ENCODE results near the gene PKLR. TPM values are rescaled to one million over a fixed set of nuclear protein-coding genes. Genes with fewer than 3 reads are reported as not detected.
A peak's percentile ranks its signal among the peaks of the same experiment; 100 is the strongest.

Gene PKLR
- total and polyA plus RNA-seq, 10 donors, result 0.04 to 0.74 (median 0.39) TPM; not detected in 5

- no peak for DNase-seq
- TF ChIP-seq CTCF (IDR thresholded peaks at IDR 0.05 in 8 of 11, conservative IDR thresholded peaks at IDR 0.05 in 3 of 11) (no peak), POLR2AphosphoS5 (IDR thresholded peaks at IDR 0.05) (no peak), POLR2A (IDR thresholded peaks at IDR 0.05) (no peak)
- WGBS, 5 donors, result 63 to 72% (median 67%) methylated on average over 7 of the region's 7 CpGs
- Histone ChIP-seq H3K36me3 (no peaks in the 10 kb centered on the region), H3K9me3 (no peaks in the 10 kb centered on the region), H3K4me3 (no peak overlapping the region), H3K4me1 (peaks cover 0 to 12% (median 3%) of the 10 kb centered on the region in 6 donors), H3K27me3 (replicated peaks in 1 of 7) (peaks cover 0 to 44% (median 21%) of the 10 kb centered on the region in 7 donors), H3K27ac (no peak overlapping the region)
- intact Hi-C loops (cut with DNase I; ENCODE audit: low total_unique reads), result no loop called here
Measured at GRCh38 chr1:155297384-155297783, 3.9 kb downstream of the PKLR start.

GRCh38 chr1:155296661-155297060, 4.6 kb downstream of the PKLR start:
- TF ChIP-seq POLR2A (IDR thresholded peaks at IDR 0.05) (no peak), POLR2AphosphoS5 (IDR thresholded peaks at IDR 0.05) (no peak), CTCF (IDR thresholded peaks at IDR 0.05 in 8 of 11, conservative IDR thresholded peaks at IDR 0.05 in 3 of 11) (no peak)
- no peak overlapping the region for H3K27ac ChIP-seq
- no peak for DNase-seq
- no peaks in the 10 kb centered on the region for H3K9me3 ChIP-seq
- no peaks in the 10 kb centered on the region for H3K36me3 ChIP-seq
- intact Hi-C loops (cut with DNase I; ENCODE audit: low total_unique reads), result no loop called here
- H3K4me1 ChIP-seq, result peaks cover 0 to 12% (median 3%) of the 10 kb centered on the region in 6 donors
- H3K4me3 ChIP-seq, result no peak overlapping the region
- WGBS, 5 donors, result 73 to 95% (median 85%) methylated on average over 3 of the region's 3 CpGs
- peaks cover 0 to 44% (median 21%) of the 10 kb centered on the region in 7 donors for H3K27me3 ChIP-seq (replicated peaks in 1 of 7)

GRCh38 chr1:155295942-155296267, 5.3 kb downstream of the PKLR start:
- no peak for DNase-seq
- Histone ChIP-seq H3K4me3 (no peak overlapping the region), H3K4me1 (peaks cover 0 to 12% (median 3%) of the 10 kb centered on the region in 6 donors), H3K36me3 (no peaks in the 10 kb centered on the region), H3K27me3 (replicated peaks in 1 of 7) (peaks cover 0 to 44% (median 21%) of the 10 kb centered on the region in 7 donors), H3K9me3 (no peaks in the 10 kb centered on the region), H3K27ac (no peak overlapping the region)
- no peak for TF ChIP-seq POLR2A (IDR thresholded peaks at IDR 0.05)
- no peak for TF ChIP-seq CTCF (IDR thresholded peaks at IDR 0.05 in 8 of 11, conservative IDR thresholded peaks at IDR 0.05 in 3 of 11)
- TF ChIP-seq POLR2AphosphoS5 (IDR thresholded peaks at IDR 0.05), result no peak
- WGBS, 5 donors, result 84 to 96% (median 92%) methylated on average over 7 of the region's 7 CpGs
- intact Hi-C loops (cut with DNase I; ENCODE audit: low total_unique reads), result no loop called here

GRCh38 chr1:155295183-155295941, 5.9 kb downstream of the PKLR start:
- DNase-seq, result peak; percentile 56
- Histone ChIP-seq H3K27me3 (replicated peaks in 1 of 7) (peaks cover 0 to 44% (median 21%) of the 10 kb centered on the region in 7 donors), H3K4me3 (peak overlapping the region in 3 of 8 donors; percentile 5 to 26 (median 14))

More at GRCh38 chr1:155295183-155295941, 5.9 kb downstream of the PKLR start:
- no peaks in the 10 kb centered on the region for H3K36me3 ChIP-seq
- TF ChIP-seq CTCF (IDR thresholded peaks at IDR 0.05 in 8 of 11, conservative IDR thresholded peaks at IDR 0.05 in 3 of 11) (no peak), POLR2AphosphoS5 (IDR thresholded peaks at IDR 0.05) (no peak), POLR2A (IDR thresholded peaks at IDR 0.05) (no peak)
- intact Hi-C loops (cut with DNase I; ENCODE audit: low total_unique reads), result no loop called here
- WGBS, 5 donors, result 18 to 25% (median 22%) methylated on average over 27 to 47 of the region's 47 CpGs
- no peaks in the 10 kb centered on the region for H3K9me3 ChIP-seq
- peaks cover 0 to 12% (median 3%) of the 10 kb centered on the region in 6 donors for H3K4me1 ChIP-seq
- no peak overlapping the region for H3K27ac ChIP-seq

Data from spleen (tissue), 11 donors.